Motor neuron (in vitro differentiated cells): ENCODE data around the gene CCDC106. TPM values are rescaled to one million over a fixed set of nuclear protein-coding genes. Genes with fewer than 3 reads are reported as not detected.

Source experiments
- ATAC-seq, 8 experiments: fragments of 200-7000 bp; cut with Tn5 transposase; replicated peaks in 6 of 8; 2 replicates each; pipeline ENCODE4 v1.8.0; 2021; ENCODE audit warnings: mild to moderate bottlenecking in 8 of 8, moderate library complexity in 8 of 8
- H3K27ac ChIP-seq, 2 donors: fragments of 250-450 bp; sonication (Bioruptor Pico); 2 replicates each; pipeline ENCODE4 v1.9.0; 2021; ENCODE audit warnings: antibody characterized with exemption in 2 of 2, mild to moderate bottlenecking in 2 of 2, moderate library complexity in 1 of 2
- H3K4me1 ChIP-seq, 2 donors: fragments of 250-450 bp; sonication (Bioruptor Pico); replicated peaks in 1 of 2; 2 replicates each; pipeline ENCODE4 v1.6.1; 2021; ENCODE audit warnings: antibody characterized with exemption in 2 of 2, mild to moderate bottlenecking in 2 of 2, moderate library complexity in 1 of 2
- H3K4me3 ChIP-seq, 5 donors: fragments of 250-450 bp; sonication (Bioruptor Pico); 2 replicates each; pipeline ENCODE4 v1.9.0; 2021; ENCODE audit warnings: antibody characterized with exemption in 5 of 5, mild to moderate bottlenecking in 5 of 5, moderate library complexity in 4 of 5
- WGBS, 10 experiments: fragments of 450-650 bp; shearing (Covaris generic); methylation state at CpG; one replicate each; pipeline ENCODE4 v1.0.0; 2022; 5-methylcytosine and 5-hydroxymethylcytosine counted together
- in situ Hi-C, 9 experiments: fragments of 400-800 bp; cut with MboI; loops; one replicate each; pipeline ENCODE4 v1.15.0; 2021; ENCODE audit warnings: low sequenced_read_pairs in 9 of 9, low pct_unique_long_range_greater_than_20kb in 2 of 9; ENCODE audit not compliant: unreplicated experiment in 9 of 9
- total RNA-seq, 8 experiments: library from RNA; unstranded; fragments of 300-600 nt; gene quantifications; 2 replicates each; pipeline versions ENCODE4 v1.2.3 to v1.2.4, GENCODE V29; 2022

CCDC106 gene
- total RNA-seq, 8 experiments from 2014 or later = 9.8 to 23.6 (median 13.6) TPM

DNA sequence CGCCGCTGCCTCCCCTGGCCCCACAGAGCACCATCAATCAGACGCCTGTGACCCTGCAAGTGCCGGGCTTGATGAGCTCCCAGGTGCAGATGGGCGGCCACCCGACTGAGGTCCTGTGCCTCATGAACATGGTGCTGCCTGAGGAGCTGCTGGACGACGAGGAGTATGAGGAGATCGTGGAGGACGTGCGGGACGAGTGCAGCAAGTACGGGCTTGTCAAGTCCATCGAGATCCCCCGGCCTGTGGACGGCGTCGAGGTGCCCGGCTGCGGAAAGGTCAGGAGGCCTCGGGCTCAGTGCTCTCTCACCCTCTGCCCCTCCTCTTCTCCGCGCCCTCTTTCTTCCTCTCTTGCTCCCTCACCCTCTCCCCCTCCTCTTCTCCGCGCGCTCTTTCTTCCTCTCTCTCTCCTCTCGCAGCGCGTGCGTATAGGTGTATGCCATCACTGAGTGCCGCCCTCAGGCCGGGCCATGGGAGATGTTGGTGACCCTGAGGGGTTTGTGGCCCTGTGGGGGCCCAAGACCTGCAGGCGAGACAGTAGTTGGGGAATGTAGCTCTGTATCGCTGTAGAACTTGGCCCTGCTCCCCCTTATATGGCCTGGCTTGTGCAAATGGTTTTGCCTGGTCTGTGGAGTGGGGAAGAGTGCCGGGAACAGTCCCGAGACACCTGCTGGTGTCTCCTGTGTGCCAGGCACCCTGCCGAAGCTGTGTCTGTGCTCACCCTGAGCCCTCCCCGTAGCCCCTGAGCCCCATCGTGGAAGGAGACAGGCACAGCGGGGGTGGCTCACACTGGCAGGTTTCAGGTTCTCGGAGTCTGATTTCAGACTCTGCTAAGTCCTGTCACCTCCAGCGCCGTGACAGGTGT, 21.6 kb downstream of the CCDC106 start:
- WGBS, 10 experiments = 90 to 100% (median 92%) methylated on average over 1 to 6 of the region's 43 CpGs; no CpG with 5 or more reads in 6 of the 10 experiments
- peaks cover 0 to 10% of the 10 kb centered on the region in 2 donors for H3K4me1 ChIP-seq
- no peak for ATAC-seq
- in situ Hi-C loops = no loop called here
- H3K4me3 ChIP-seq = no peak overlapping the region
- H3K27ac ChIP-seq = no peak overlapping the region

DNA sequence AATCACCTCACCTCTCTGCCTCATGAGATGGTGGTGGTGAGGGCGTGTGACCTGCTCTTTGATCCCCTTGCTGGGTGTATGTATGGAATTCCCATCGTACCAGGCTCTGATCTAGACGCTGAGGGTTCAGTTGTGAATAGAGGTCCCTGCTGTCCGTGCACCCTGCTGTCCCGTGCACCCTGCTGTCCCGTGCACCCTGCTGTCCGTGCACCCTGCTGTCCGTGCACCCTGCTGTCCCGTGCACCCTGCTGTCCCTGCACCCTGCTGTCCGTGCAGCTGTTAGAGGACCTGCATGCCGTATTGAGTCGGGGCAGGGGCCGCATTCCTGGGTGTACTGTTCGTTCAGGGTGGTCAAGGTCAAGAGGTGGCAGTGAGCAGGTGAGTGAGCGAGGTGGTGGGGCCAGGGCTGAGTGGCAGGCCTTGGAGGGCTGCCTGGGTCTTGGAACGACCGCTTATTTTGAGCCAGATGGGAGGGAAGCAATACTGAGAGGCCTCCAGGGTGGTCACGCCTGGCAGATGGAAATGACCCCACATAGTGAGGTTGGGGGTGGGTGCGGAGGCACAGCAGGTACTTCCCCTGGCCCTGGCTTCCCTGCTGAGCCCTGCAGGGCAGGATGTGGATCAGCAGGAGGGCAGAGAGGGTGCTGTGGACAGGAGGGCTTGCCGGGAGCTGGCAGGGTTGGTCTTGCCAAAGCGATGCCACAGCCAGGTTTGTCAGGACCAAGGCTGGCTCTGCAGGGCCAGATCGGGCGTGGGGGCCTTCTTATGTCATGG, 22.5 kb downstream of the CCDC106 start:
- in situ Hi-C loops = no loop called here
- Histone ChIP-seq H3K4me3 (no peak overlapping the region), H3K27ac (no peak overlapping the region), H3K4me1 (peaks cover 0 to 10% of the 10 kb centered on the region in 2 donors)
- 80 to 97% (median 87%) methylated on average over 2 to 14 of the region's 23 CpGs; no CpG with 5 or more reads in 3 of the 10 experiments for WGBS, 10 experiments
- no peak for ATAC-seq

- Histone ChIP-seq H3K27ac (no peak overlapping the region), H3K4me3 (no peak overlapping the region), H3K4me1 (peaks cover 0 to 11% of the 10 kb centered on the region in 2 donors)
- in situ Hi-C loops = no loop called here
- 80 to 100% (median 94%) methylated on average over 1 of the region's 2 CpGs; no CpG with 5 or more reads in 6 of the 10 experiments for WGBS, 10 experiments
- no peak for ATAC-seq
Observed at GRCh38 chr19:55671054-55671378, 23.0 kb downstream of the CCDC106 start.

DNA sequence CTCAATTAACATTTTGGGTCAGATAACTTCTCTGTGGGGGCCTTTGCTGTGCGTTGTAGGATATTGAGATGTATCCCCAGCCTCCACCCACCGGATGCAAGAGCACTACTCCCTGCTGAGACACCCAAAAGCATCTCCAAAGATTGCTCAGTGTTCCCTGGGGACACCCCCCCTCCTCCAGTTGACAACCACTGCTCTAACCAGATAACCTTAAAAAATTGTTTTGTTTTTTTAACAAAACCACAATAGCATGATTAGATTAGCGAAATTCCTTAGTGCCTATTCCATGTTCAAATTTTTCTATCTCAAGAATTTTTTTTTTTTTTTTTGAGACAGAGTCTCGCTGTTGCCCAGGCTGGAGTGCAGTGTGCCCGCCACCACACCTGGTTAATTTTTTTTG, 24.4 kb downstream of the CCDC106 start:
- Histone ChIP-seq H3K4me1 (peaks cover 10 to 20% of the 10 kb centered on the region in 2 donors), H3K27ac (no peak overlapping the region), H3K4me3 (no peak overlapping the region)
- 42 to 100% (median 84%) methylated on average over 2 to 5 of the region's 5 CpGs for WGBS, 10 experiments
- in situ Hi-C loops = no loop called here
- no peak for ATAC-seq

DNA sequence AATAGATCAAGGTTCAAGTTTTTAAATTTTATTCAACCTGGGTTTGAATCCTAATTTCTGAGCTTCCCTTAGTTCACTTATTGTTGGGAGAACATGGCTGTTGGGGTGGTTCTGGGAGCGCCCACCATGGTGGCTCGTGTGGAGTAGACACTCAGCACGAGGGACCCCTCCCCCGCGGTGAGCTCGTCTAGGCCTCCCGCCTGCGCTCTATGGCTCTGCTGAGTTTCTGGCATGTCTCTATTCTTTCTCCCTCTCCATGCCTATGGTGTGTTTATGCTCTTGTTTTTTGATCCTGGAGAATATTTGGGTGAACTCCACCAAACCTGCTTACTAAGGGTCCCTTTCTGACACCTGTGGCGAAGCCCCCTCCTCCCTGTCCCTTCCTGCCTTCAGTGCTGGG, 25.5 kb downstream of the CCDC106 start:
- Histone ChIP-seq H3K27ac (no peak overlapping the region), H3K4me3 (no peak overlapping the region), H3K4me1 (peaks cover 10 to 20% of the 10 kb centered on the region in 2 donors)
- WGBS, 10 experiments = 56 to 100% (median 76%) methylated on average over 1 to 8 of the region's 9 CpGs; no CpG with 5 or more reads in 6 of the 10 experiments
- in situ Hi-C loops = no loop called here
- no peak for ATAC-seq

- H3K4me1 ChIP-seq = peaks cover 10 to 20% of the 10 kb centered on the region in 2 donors
- in situ Hi-C loops = no loop called here
- 60 to 80% methylated on average over 1 of the region's 15 CpGs; no CpG with 5 or more reads in 8 of the 10 experiments for WGBS, 10 experiments
- ATAC-seq = no peak
- H3K4me3 ChIP-seq = peak overlapping the region in 3 of 5 donors; percentile 68 to 83 (median 75)
- H3K27ac ChIP-seq = peak overlapping the region in 1 of 2 donors; percentile 92
Observed at GRCh38 chr19:55673889-55674288, 25.9 kb downstream of the CCDC106 start.

DNA sequence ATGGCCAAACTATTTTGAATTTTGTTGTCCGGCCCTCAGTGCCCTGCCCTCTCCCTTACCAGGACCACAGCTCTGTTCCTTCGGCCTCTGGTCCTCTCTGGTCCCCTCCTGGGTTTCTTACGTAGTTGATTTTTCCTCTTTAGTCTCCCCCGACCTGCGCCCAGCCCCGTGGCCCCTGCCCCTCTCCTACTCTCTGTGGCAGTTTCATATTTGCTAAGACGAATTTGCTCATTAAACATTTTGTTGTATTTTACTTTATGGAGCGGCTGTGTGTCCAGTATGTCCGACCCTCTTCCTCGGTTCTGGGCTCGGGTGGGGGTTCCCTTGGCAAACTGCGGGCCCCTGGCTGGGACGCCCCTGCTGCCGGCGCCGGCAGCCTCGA, 26.4 kb downstream of the CCDC106 start:
- 10 to 76% (median 42%) methylated on average over 2 to 4 of the region's 17 CpGs; no CpG with 5 or more reads in 6 of the 10 experiments for WGBS, 10 experiments
- peaks cover 10 to 20% of the 10 kb centered on the region in 2 donors for H3K4me1 ChIP-seq
- peak in 3 of 8 experiments; percentile 0 to 1 (median 0) for ATAC-seq
- peak overlapping the region; percentile 66 to 92 for H3K27ac ChIP-seq
- in situ Hi-C loops = no loop called here
- peak overlapping the region; percentile 68 to 98 (median 83) for H3K4me3 ChIP-seq

DNA sequence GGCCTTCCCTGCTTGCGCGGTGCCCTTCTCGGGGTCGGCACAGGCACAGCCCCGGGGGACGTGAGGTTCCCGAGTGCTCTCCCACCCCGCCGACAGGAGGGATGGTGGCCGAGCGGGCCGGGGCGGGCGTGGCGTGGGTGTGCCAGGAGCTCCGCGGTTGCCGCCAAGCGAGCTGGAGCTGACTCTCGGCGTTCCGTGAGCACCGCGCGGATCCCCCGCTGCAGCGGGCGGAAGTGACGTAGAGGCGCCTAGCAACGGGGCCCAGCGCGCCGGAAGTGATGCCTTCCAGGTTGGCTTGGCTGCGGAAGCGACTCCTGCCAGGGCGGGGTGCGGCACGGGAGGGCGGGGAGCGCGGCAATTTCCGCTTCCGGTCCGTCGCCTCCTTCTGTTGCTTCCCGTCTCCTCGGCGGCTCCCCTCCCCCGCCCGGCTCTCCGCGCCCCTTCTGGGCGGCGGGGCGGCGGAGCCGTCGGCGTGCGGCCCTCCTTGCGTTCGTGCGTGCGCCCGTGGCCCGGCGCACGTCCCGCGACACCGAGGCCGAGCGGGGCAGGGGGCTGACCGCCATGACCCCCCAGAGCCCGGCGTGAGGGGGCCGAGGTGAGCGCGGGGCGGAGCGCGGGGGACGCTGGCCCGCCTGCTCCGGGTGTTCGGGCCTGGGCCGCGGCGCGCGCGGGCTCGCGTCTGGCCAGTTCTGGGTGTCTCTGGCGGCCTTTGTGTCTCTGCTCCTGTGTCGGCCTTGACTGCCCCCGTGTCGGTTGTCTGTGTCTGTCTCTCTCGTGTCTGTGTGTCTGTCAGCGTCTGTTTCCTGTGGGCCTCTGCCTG, 27.0 kb downstream of the CCDC106 start, which contains the start of gene EPN1:
EPN1 (plus strand) TSS at position 386 of the 820 bp plus-strand sequence. CDS start 3,402 bp downstream, outside the sequence.
- H3K27ac ChIP-seq = peak within 1 kb of the TSS; percentile 88 to 92
- peak within 1 kb of the TSS; percentile 68 to 98 (median 83) for H3K4me3 ChIP-seq
- in situ Hi-C loops = no loop called here
- peak; percentile 85 to 93 (median 91) for ATAC-seq
- WGBS, 10 experiments = 0% methylated on average over 2 of the region's 101 CpGs; no CpG with 5 or more reads in 9 of the 10 experiments
- H3K4me1 ChIP-seq = peaks cover 10 to 20% of the 10 kb centered on the region in 2 donors

GRCh38 chr19:55675661-55676354, 27.8 kb downstream of the CCDC106 start:
- Histone ChIP-seq H3K4me3 (peak overlapping the region; percentile 68 to 98 (median 83)), H3K4me1 (peaks cover 10 to 20% of the 10 kb centered on the region in 2 donors), H3K27ac (peak overlapping the region; percentile 88 to 92)
- no peak for ATAC-seq
- in situ Hi-C loops = no loop called here
- WGBS, 10 experiments = 0 to 40% (median 24%) methylated on average over 1 to 13 of the region's 16 CpGs

GRCh38 chr19:55676383-55676782, 28.4 kb downstream of the CCDC106 start:
- Histone ChIP-seq H3K4me3 (peak overlapping the region in 3 of 5 donors; percentile 75 to 95 (median 83)), H3K27ac (no peak overlapping the region), H3K4me1 (peaks cover 10 to 20% of the 10 kb centered on the region in 2 donors)
- no peak for ATAC-seq
- in situ Hi-C loops = no loop called here
- 43 to 100% (median 78%) methylated on average over 1 to 5 of the region's 5 CpGs for WGBS, 10 experiments

- 40 to 100% (median 86%) methylated on average over 1 to 4 of the region's 7 CpGs; no CpG with 5 or more reads in 4 of the 10 experiments for WGBS, 10 experiments
- in situ Hi-C loops = no loop called here
- H3K4me1 ChIP-seq = peaks cover 10 to 20% of the 10 kb centered on the region in 2 donors
- H3K4me3 ChIP-seq = peak overlapping the region in 1 of 5 donors; percentile 83
- no peak overlapping the region for H3K27ac ChIP-seq
- no peak for ATAC-seq
Observed at GRCh38 chr19:55676889-55677505, 29.0 kb downstream of the CCDC106 start.
